ENCODE measurements around the gene GNAS. TPM values are rescaled to one million over a fixed set of nuclear protein-coding genes. Genes with fewer than 3 reads are reported as not detected.

Gene GNAS
- total and polyA plus RNA-seq, 10 donors = 722 to 854 (median 770) TPM

DNA sequence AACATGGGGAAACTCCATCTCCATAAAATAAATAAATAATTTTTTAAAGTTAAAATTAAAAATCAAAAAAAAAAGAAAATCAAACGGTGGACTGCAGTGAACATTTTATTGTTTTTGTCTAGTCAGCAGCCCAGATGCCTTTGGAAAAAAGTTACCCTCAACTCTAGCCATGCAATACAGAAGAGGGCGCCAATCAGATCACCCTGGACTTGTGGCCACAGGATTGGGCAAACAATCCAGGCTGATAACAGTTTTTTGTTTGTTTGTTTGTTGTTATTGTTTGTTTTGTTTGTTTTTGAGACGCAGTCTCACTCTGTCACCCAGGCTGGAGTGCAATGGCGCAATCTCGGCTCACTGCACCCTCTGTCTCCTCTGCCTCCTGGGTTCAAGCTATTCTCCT is 98.1 kb downstream of the GNAS start:
- no peak for TF ChIP-seq POLR2A (IDR thresholded peaks at IDR 0.05)
- TF ChIP-seq POLR2AphosphoS5 (IDR thresholded peaks at IDR 0.05) = no peak
- TF ChIP-seq, protein P1, sequence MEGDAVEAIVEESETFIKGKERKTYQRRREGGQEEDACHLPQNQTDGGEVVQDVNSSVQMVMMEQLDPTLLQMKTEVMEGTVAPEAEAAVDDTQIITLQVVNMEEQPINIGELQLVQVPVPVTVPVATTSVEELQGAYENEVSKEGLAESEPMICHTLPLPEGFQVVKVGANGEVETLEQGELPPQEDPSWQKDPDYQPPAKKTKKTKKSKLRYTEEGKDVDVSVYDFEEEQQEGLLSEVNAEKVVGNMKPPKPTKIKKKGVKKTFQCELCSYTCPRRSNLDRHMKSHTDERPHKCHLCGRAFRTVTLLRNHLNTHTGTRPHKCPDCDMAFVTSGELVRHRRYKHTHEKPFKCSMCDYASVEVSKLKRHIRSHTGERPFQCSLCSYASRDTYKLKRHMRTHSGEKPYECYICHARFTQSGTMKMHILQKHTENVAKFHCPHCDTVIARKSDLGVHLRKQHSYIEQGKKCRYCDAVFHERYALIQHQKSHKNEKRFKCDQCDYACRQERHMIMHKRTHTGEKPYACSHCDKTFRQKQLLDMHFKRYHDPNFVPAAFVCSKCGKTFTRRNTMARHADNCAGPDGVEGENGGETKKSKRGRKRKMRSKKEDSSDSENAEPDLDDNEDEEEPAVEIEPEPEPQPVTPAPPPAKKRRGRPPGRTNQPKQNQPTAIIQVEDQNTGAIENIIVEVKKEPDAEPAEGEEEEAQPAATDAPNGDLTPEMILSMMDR (IDR thresholded peaks at IDR 0.05 in 8 of 11, conservative IDR thresholded peaks at IDR 0.05 in 3 of 11) = no peak
- H3K4me1 ChIP-seq = peaks cover 0 to 6% (median 0%) of the 10 kb centered on the region in 6 donors
- WGBS, 5 donors = 81 to 91% (median 90%) methylated on average over 5 of the region's 5 CpGs
- no peaks in the 10 kb centered on the region for H3K9me3 ChIP-seq
- intact Hi-C loops (cut with DNase I; ENCODE audit: low total_unique reads) = no loop called here
- no peak overlapping the region for H3K27ac ChIP-seq
- no peaks in the 10 kb centered on the region for H3K27me3 ChIP-seq (replicated peaks in 1 of 7)
- no peaks in the 10 kb centered on the region for H3K36me3 ChIP-seq
- H3K4me3 ChIP-seq = no peak overlapping the region
- no peak for DNase-seq

DNA sequence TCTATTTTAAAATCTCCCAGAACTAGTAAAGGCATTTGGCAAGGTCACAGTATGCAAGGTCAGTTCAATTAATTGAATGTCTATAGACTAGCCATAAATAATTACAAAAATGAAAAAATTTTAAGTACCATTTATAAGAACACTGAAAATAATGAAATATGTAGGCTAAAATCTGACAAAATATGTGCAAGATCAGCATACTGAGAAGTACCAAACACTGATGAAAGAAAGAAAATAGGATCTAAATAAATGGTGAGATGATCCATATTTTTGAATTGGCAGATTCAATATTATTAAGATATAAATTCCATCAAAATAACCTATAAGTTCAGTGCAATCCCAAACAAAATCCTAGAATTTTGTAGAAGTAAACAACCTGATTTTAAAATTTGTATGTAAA is 100.5 kb downstream of the GNAS start:
- Histone ChIP-seq H3K36me3 (no peaks in the 10 kb centered on the region), H3K4me3 (no peak overlapping the region), H3K27ac (no peak overlapping the region), H3K27me3 (replicated peaks in 1 of 7) (no peaks in the 10 kb centered on the region), H3K4me1 (no peaks in the 10 kb centered on the region), H3K9me3 (no peaks in the 10 kb centered on the region)
- TF ChIP-seq POLR2AphosphoS5 (IDR thresholded peaks at IDR 0.05) = no peak
- TF ChIP-seq POLR2A (IDR thresholded peaks at IDR 0.05) = no peak
- TF ChIP-seq, protein P1 (IDR thresholded peaks at IDR 0.05 in 8 of 11, conservative IDR thresholded peaks at IDR 0.05 in 3 of 11) = no peak
- no peak for DNase-seq
- intact Hi-C loops (cut with DNase I; ENCODE audit: low total_unique reads) = no loop called here

DNA sequence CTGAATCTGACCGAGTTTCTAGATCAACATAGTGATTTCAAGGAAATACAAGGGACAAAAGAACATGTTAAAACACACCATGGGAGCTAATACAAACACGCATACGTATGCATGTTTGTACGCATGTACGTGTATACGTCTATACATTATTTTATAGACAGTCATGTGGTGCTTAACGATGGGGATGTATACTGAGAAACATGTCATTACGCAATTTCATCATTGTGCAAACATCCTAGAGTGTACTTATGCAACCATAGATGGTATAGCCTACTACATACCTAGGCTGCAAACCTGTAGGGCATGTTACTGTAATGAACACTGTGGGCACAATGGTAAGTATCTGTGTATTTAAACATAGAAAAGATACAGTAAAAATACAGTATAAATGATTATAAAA is 103.6 kb downstream of the GNAS start:
- intact Hi-C loops (cut with DNase I; ENCODE audit: low total_unique reads) = no loop called here
- no peak for DNase-seq
- Histone ChIP-seq H3K27ac (no peak overlapping the region), H3K4me1 (no peaks in the 10 kb centered on the region), H3K9me3 (no peaks in the 10 kb centered on the region), H3K36me3 (no peaks in the 10 kb centered on the region), H3K27me3 (replicated peaks in 1 of 7) (no peaks in the 10 kb centered on the region), H3K4me3 (no peak overlapping the region)
- TF ChIP-seq POLR2AphosphoS5 (IDR thresholded peaks at IDR 0.05) (no peak), POLR2A (IDR thresholded peaks at IDR 0.05) (no peak)
- TF ChIP-seq, protein P1 (IDR thresholded peaks at IDR 0.05 in 8 of 11, conservative IDR thresholded peaks at IDR 0.05 in 3 of 11) = no peak
- WGBS, 5 donors = 61 to 93% (median 76%) methylated on average over 8 of the region's 8 CpGs

DNA sequence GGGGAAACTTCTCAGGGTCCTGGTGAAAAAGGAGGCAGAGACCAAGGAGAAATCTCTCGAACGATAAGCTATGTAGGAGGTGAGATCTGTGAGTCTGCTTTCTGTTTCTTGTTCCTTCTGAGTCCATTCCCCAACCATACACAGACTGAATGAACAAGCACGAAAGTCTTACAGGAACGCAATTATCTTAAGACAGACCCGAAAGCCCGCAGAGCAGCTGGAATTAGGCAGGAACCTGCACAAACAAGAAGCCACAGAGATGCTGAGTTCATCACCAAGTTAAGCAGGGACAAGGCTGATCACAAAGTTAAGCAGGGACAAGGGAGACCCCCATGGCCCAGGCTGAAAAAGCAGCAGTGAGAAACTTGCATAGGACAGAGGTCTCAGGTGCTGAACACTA is 107.1 kb downstream of the GNAS start:
- intact Hi-C loops (cut with DNase I; ENCODE audit: low total_unique reads) = no loop called here
- WGBS, 5 donors = 71 to 90% (median 88%) methylated on average over 6 of the region's 6 CpGs
- Histone ChIP-seq H3K4me1 (no peaks in the 10 kb centered on the region), H3K4me3 (no peak overlapping the region), H3K9me3 (peaks cover 0 to 11% (median 0%) of the 10 kb centered on the region in 8 donors), H3K27ac (no peak overlapping the region), H3K36me3 (no peaks in the 10 kb centered on the region), H3K27me3 (replicated peaks in 1 of 7) (no peaks in the 10 kb centered on the region)
- TF ChIP-seq POLR2A (IDR thresholded peaks at IDR 0.05) (no peak), POLR2AphosphoS5 (IDR thresholded peaks at IDR 0.05) (no peak)
- TF ChIP-seq, protein P1 (IDR thresholded peaks at IDR 0.05 in 8 of 11, conservative IDR thresholded peaks at IDR 0.05 in 3 of 11) = no peak
- DNase-seq = no peak

Small RNAs within 50 kb of the gene (microRNA-seq; reads per million reads assigned to microRNA genes)
- gene MIR298 = 0 reads per million in 3 donors

Small RNAs within 50 kb of the gene (small RNA-seq; reads per million reads assigned to genes)
- gene MIR298 (0 reads per million in 4 donors), gene RF02127 (0 reads per million in 4 donors), gene RF02128 (0 reads per million in 4 donors), gene RF02130 (0 reads per million in 4 donors), gene RF02131 (0 reads per million in 4 donors)

Other genes with a start within 250 kb of the GNAS start
- 100 to 1,000 TPM in 1 of 7 donors, 10 to 100 TPM in 6; 62.6 to 105 (median 83.6) TPM for gene STX16, start 201.4 kb upstream of the GNAS start, total RNA-seq
- 10 to 100 TPM; 34.4 to 47.3 (median 43.5) TPM for gene STX16, start 201.4 kb upstream of the GNAS start, polyA plus RNA-seq
- gene NPEPL1, start 159.9 kb upstream of the GNAS start, total RNA-seq = 10 to 100 TPM; 31.7 to 61.7 (median 56.4) TPM
- 10 to 100 TPM; 19.3 to 56.7 (median 50.6) TPM for gene NPEPL1, start 159.9 kb upstream of the GNAS start, polyA plus RNA-seq
- 1 to 10 TPM in 2 of 7 donors, under 1 TPM in 3, not detected in 2; 0.44 to 1.1 (median 0.70) TPM for gene GNAS-AS1, start 1.8 kb upstream of the GNAS start, total RNA-seq
- gene GNAS-AS1, start 1.8 kb upstream of the GNAS start, polyA plus RNA-seq = under 1 TPM; 0.18 to 0.32 (median 0.22) TPM
- 10 to 100 TPM; 56.1 to 78.3 (median 61.1) TPM for gene NELFCD, start 128.5 kb downstream of the GNAS start, total RNA-seq
- 10 to 100 TPM; 38.4 to 58.3 (median 56.9) TPM for gene NELFCD, start 128.5 kb downstream of the GNAS start, polyA plus RNA-seq
- gene CTSZ, start 154.5 kb downstream of the GNAS start, total RNA-seq = 100 to 1,000 TPM; 198 to 286 (median 238) TPM
- gene CTSZ, start 154.5 kb downstream of the GNAS start, polyA plus RNA-seq = 100 to 1,000 TPM; 202 to 276 (median 223) TPM
- 10 to 100 TPM; 15.1 to 34.3 (median 26.6) TPM for gene TUBB1, start 166.7 kb downstream of the GNAS start, total RNA-seq
- 1 to 10 TPM in 1 of 3 donors, under 1 TPM in 2; 0.63 to 1.6 (median 0.93) TPM for gene TUBB1, start 166.7 kb downstream of the GNAS start, polyA plus RNA-seq
- gene ATP5F1E, start 179.6 kb downstream of the GNAS start, total RNA-seq = 10 to 100 TPM; 24.2 to 67.9 (median 63.4) TPM
- gene ATP5F1E, start 179.6 kb downstream of the GNAS start, polyA plus RNA-seq = 10 to 100 TPM; 59.8 to 71.1 (median 69.1) TPM
- 10 to 100 TPM; 39.3 to 46.8 (median 41.3) TPM for gene PRELID3B, start 190.1 kb downstream of the GNAS start, total RNA-seq
- gene PRELID3B, start 190.1 kb downstream of the GNAS start, polyA plus RNA-seq = 10 to 100 TPM; 20.6 to 26.8 (median 25.3) TPM